ENCODE results near the gene RFC1.
"Not testable (repeated sequence)": the region's sequence is repeated elsewhere in the genome, so short reads cannot be mapped to it uniquely, and the experiment has no call there.

Gene RFC1

DNA sequence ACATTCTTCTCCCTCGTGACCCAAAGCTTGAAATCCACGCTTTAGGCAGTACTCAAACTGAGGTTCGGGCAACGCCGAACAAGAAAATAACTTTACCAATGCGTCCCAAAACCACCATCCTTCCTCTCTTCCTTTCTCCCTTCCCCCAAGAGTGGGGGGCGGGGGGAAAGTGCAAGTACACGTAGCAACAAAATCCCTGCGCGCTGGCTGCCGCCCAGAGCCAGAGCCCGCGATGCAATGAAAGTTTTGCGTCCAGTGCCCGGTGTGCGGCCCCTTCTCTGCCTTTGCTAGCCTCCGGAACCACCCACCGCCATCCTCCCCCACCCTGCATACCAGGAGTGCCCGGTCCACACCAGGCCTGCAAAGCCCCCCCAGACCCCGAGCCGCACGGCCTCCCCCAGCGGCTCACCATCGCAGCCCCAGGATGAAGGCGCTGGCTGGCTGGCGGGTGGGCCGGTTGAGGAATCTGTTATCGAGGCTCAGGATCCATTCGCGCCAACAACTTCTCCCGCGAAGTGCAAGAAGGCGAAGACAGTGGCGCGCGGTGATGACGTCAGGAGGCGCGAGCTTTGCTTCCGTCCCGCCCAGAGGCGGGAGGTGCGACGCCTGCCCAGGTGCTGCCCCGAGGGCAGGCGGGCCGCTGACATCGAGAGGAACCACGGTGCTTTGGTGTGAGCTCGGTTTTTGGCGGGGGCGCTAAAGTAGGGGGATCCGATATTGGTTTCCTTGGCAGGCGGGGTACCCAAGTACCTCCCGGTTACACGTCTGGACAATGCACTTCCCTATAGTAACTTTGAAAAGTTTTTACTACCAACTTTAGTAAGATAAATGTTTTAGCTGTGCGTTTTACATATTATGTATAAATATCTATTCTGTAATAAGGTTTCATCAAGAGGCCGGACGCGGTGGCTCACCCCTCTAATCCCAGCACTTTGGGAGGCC lies at the start of gene RFC1:
Gene RFC1 (minus strand): TSS at position 533 of the 942 bp plus-strand sequence. CDS start 121 bp downstream, at position 412.
- DNase-seq: peak; percentile 79

DNA sequence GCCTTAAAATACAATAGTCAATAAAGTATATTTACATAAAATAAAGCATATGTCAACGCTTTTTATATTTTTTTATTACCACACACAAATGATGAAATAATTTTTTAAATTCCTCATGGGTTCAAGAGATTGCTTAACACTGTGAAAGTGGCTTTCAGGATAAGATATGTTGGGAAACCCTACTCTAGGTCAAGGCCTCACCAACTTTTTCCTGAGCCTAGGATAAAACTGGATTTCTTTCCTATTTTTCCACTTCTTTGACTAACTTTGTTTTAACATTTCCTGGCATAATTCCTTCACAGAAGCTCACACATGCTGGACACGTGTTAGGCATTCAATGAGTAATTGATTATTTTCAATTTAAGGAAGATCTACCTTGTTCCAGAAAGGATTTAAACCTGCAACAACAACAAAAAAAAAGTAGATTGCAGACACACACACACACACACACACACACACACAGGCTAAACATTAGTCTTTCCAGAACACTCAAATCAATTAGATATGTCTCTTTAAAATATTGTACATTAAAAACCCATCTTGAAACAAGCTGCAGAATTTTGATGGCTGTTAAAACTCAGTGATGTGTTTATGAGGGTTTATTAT lies 49.6 kb upstream of the RFC1 start:
- no peak for DNase-seq

- not testable (repeated sequence) for DNase-seq
Observed at GRCh38 chr4:39411561-39411960, 45.4 kb upstream of the RFC1 start.

DNA sequence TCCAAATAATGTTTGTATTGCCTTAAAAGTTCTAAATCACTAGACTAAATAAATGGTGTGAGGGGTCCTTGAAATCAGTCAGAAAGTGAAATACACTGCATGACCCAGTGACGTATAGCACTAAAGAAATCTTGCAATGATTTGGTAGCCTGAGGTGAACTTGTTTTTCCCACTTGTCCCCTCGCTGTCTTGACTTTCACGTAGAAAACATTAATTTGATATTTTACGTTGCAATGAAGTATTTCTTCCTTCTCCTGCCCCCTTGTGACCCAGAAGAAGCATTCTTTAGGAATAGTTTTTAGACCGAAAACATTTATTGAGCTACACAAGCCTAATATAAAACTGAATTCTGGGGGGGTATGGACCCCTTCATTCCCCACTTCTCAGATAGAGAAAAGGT lies 44.3 kb upstream of the RFC1 start:
- DNase-seq: no peak

- DNase-seq: no peak
Observed at GRCh38 chr4:39407584-39407885, 41.4 kb upstream of the RFC1 start.

GRCh38 chr4:39406763-39407583 lies 40.8 kb upstream of the RFC1 start, which contains the start of gene KLB:
Gene KLB, plus strand, starts transcription at chr4:39406930. Its CDS starts 20 bp downstream, at chr4:39406950.
- DNase-seq: no peak

GRCh38 chr4:39401640-39402039 lies 35.5 kb upstream of the RFC1 start:
- not testable (repeated sequence) for DNase-seq

- no peak for DNase-seq
Observed at GRCh38 chr4:39394706-39395105, 28.5 kb upstream of the RFC1 start.

GRCh38 chr4:39390603-39391002 lies 24.4 kb upstream of the RFC1 start:
- no peak for DNase-seq

DNA sequence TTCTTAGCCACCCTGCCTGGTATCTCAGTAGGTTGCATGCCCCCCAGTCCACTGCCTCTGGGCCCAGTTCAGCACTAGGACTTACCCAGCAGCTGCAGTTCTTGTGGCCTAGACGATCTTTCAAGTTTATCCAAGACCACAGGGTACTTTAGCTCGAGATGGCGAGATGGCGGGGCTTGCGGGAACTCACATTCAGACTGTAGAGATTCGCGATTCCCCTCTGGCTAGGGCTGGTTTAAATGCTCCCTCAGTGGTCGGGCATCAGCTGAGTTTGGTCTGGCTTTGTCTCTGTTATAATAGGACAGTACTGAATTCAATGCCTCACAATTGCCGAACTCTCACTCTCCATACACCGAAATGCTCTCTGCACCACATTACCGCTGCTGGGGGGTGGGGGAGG lies 18.4 kb upstream of the RFC1 start:
- DNase-seq: peak; percentile 60

- DNase-seq: no peak
Observed at GRCh38 chr4:39383690-39384089, 17.5 kb upstream of the RFC1 start.

DNA sequence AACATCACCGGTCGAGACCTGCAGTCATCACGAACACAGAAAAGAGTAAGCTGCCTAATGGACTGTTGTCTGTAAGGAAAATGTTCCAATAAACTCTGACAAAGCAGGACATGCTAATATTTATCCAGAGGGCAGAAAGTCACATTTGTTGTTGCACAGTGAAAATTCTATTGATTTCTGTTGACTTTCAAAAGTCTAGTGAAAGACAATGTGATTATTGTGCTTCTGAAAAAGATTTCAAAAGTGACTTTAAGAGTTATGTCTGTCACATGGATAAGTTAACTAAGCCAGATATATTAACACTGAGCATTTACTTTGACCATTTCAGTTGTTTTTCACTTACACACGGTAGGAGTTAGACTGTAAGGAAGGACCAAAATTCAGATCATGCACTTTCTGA lies 9.3 kb upstream of the RFC1 start:
- DNase-seq: no peak

GRCh38 chr4:39371209-39371608 lies 5.0 kb upstream of the RFC1 start:
- DNase-seq: not testable (repeated sequence)

- no peak for DNase-seq
Observed at GRCh38 chr4:39369301-39369700, 3.1 kb upstream of the RFC1 start.

DNA sequence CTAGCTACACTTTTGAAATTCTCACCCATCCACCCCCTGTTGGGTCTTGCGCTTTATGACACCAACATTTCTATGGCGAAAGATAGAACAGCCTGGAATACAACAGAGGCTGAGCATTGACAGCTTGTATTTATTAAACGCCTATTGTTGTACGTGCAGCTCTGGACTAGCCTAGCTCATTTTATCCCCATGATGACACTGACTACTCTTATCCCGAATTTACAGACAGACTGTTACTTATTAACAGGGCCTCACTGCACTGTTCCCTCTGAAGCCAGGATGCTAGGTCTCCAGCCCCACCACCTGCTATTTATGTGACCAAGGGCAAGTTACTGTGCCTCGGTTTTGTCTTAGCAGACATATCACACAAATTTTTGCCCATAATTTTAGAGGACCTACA lies 1.0 kb upstream of the RFC1 start:
- DNase-seq: no peak

DNA sequence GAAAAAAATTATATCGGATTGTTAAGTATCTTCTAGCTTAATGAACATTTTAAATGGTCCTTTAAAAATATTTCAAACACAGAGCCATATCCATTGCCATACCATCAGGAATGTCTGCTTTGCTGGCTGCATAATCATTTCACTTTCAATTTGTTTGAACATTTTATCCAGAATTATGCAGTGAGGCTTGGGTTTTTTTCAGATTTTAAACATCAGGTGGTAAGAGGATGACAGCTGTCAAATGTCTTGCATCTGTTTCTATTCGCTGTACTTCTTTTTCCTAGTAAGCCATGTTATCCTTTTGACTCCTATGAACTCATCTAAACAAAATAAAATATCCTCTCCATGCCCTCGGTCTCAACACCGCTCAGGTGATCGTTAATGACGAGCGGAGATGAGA lies 802 bp downstream of the RFC1 start:
- no peak for DNase-seq

- no peak for DNase-seq
Observed at GRCh38 chr4:39363773-39364393, 2.3 kb downstream of the RFC1 start.

DNA sequence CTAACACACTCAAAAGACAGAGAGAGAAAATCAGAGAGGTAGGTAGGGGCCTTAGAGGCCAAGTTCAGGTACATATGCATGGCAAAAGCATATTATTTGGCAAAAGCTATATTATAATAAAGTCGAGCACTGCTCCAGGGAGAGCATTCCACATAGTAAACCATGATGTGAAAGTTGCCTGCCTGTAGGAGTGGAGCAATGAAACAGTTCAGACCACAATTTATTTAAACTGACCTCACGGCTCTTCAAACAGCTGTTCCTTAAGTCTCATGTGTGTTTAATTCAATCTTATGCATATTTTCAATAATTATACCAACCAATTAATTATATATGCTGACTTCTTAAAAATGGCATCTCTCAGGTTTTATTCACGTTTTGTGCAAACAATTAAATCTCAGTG lies 3.3 kb downstream of the RFC1 start:
- DNase-seq: no peak

- not testable (repeated sequence) for DNase-seq
Observed at GRCh38 chr4:39360611-39361010, 5.6 kb downstream of the RFC1 start.

- no peak for DNase-seq
Observed at GRCh38 chr4:39357002-39357401, 9.2 kb downstream of the RFC1 start.

- DNase-seq: no peak
Observed at GRCh38 chr4:39354254-39354552, 12.0 kb downstream of the RFC1 start.

DNA sequence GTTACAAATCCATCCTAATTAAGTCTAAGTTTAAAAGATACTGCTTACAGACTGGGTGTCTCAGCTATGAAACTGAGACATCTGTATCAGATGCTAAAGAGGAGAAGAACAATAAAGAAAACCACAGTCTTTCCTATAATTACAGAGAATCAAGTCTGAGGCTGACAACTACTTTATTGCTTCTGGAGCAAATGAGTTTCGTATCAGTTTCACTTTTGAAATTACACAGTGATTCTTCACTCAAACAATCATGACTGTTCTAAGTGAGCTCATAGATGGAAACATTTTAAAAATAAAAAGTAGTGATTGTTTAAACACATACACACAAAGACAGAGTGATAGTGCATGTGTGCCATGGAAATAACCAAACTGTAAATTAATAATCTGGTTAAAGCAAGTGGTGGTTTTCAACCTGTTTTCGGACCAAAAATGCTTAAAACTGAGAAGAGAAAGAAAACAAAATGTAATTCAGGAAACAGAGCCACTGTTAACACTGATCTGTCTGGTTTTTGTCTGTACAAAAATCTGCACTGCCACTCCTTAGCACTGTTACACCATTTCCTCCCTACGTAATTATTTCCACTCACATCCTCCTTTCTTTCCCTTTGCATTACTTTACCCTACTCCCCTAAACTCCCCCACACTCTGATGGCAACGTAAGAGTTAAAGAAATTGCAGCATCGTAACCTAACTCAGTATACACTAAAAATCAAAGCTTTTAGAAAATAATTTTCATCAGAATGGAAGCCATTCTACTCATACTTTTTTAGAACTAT lies 12.5 kb downstream of the RFC1 start:
- no peak for DNase-seq

GRCh38 chr4:39353149-39353477 lies 13.0 kb downstream of the RFC1 start:
- not testable (repeated sequence) for DNase-seq
